Neuronal stem cell (in vitro differentiated cells): ENCODE measurements around the gene ZIC2.
"Not testable (repeated sequence)": the region's sequence is repeated elsewhere in the genome, so short reads cannot be mapped to it uniquely, and the experiment has no call there.

Experiments
- DNase-seq: peaks from one replicate; pipeline ENCODE4 v3.0.0-alpha.2; 2013; ENCODE audit warnings: low spot score
- H2AFZ ChIP-seq: one replicate; pipeline ENCODE4 v1.6.1; 2013; ENCODE audit warnings: mild to moderate bottlenecking, low read length, inconsistent platforms
- H2AK5ac ChIP-seq: 2 replicates; pipeline ENCODE4 v1.6.1; 2013; ENCODE audit warnings: low read depth, mild to moderate bottlenecking, inconsistent platforms, low read length, moderate library complexity, mixed read lengths
- H2BK120ac ChIP-seq: 2 replicates; pipeline ENCODE4 v1.6.1; 2013; ENCODE audit warnings: low read depth, mild to moderate bottlenecking, inconsistent platforms, low read length, moderate library complexity, mixed read lengths
- H2BK12ac ChIP-seq: one replicate; pipeline ENCODE4 v1.6.1; 2013; ENCODE audit warnings: low read length, inconsistent platforms
- H2BK15ac ChIP-seq: 2 replicates; pipeline ENCODE4 v1.6.1; 2013; ENCODE audit warnings: mild to moderate bottlenecking, low read length, inconsistent platforms, mixed read lengths
- H2BK5ac ChIP-seq: one replicate; pipeline ENCODE4 v1.6.1; 2013; ENCODE audit warnings: inconsistent platforms, mild to moderate bottlenecking, low read length, moderate library complexity
- H3K14ac ChIP-seq: one replicate; pipeline ENCODE4 v1.6.1; 2013; ENCODE audit warnings: low read length, inconsistent platforms
- H3K18ac ChIP-seq: 2 replicates; pipeline ENCODE4 v1.6.1; 2013; ENCODE audit warnings: low read length, inconsistent platforms
- H3K23ac ChIP-seq: 2 replicates; pipeline ENCODE4 v1.6.1; 2013; ENCODE audit warnings: low read depth, mild to moderate bottlenecking, mixed read lengths, low read length, inconsistent platforms; ENCODE audit not compliant: poor library complexity
- H3K27ac ChIP-seq: replicated peaks from 3 replicates; pipeline ENCODE4 v1.5.1; 2013; ENCODE audit warnings: low read length, inconsistent platforms
- H3K27me3 ChIP-seq, 3 experiments: 2 replicates each; pipeline ENCODE4 v1.6.1; 2013; ENCODE audit warnings: low read length in 3 of 3, mild to moderate bottlenecking in 2 of 3, inconsistent platforms in 1 of 3, low read depth in 1 of 3, mixed read lengths in 1 of 3, moderate library complexity in 1 of 3; ENCODE audit not compliant: control insufficient read depth in 3 of 3, insufficient read depth in 3 of 3
- H3K36me3 ChIP-seq, 2 donors: replicated peaks in 1 of 2; 2 replicates each; pipeline ENCODE4 v1.6.1; 2013; ENCODE audit warnings: low read length in 2 of 2; ENCODE audit not compliant: control insufficient read depth in 2 of 2, insufficient read depth in 2 of 2
- H3K4ac ChIP-seq: 2 replicates; pipeline ENCODE4 v1.6.1; 2013; ENCODE audit warnings: inconsistent platforms, mild to moderate bottlenecking, low read length, moderate library complexity
- H3K4me1 ChIP-seq, 2 donors: 1 replicate in 1 of 2; 2 replicates in 1 of 2; pipeline ENCODE4 v1.6.1; 2013; ENCODE audit warnings: low read length in 2 of 2, low read depth in 1 of 2; ENCODE audit not compliant: control insufficient read depth in 2 of 2, insufficient read depth in 1 of 2
- H3K4me2 ChIP-seq: one replicate; pipeline ENCODE4 v1.6.1; 2013; ENCODE audit warnings: mild to moderate bottlenecking, low read length, inconsistent platforms; ENCODE audit not compliant: insufficient read depth, poor library complexity, severe bottlenecking
- H3K4me3 ChIP-seq, 2 donors: 2 replicates each; pipeline ENCODE4 v1.5.1; 2013; ENCODE audit warnings: low read length in 2 of 2, mild to moderate bottlenecking in 2 of 2, inconsistent platforms in 1 of 2, moderate library complexity in 1 of 2
- H3K79me1 ChIP-seq: one replicate; pipeline ENCODE4 v1.6.1; 2013; ENCODE audit warnings: low read depth, mild to moderate bottlenecking, inconsistent platforms, low read length, moderate library complexity
- H3K9ac ChIP-seq: one replicate; pipeline ENCODE4 v1.6.1; 2013; ENCODE audit warnings: mild to moderate bottlenecking, low read depth, low read length, inconsistent platforms; ENCODE audit not compliant: poor library complexity
- H3K9me3 ChIP-seq, 2 donors: replicated peaks in 1 of 2; 2 replicates each; pipeline versions ENCODE3 to v1.6.1; 2013; ENCODE audit warnings: low read length in 2 of 2, mild to moderate bottlenecking in 2 of 2, inconsistent platforms in 1 of 2, low read depth in 1 of 2, mixed read lengths in 1 of 2, moderate library complexity in 1 of 2; ENCODE audit not compliant: control insufficient read depth in 2 of 2, insufficient read depth in 1 of 2
- H4K8ac ChIP-seq: one replicate; pipeline ENCODE4 v1.6.1; 2013; ENCODE audit warnings: low read depth, mild to moderate bottlenecking, inconsistent platforms, low read length, moderate library complexity
- H4K91ac ChIP-seq: one replicate; pipeline ENCODE4 v1.6.1; 2013; ENCODE audit warnings: low read length, low read depth, mild to moderate bottlenecking, inconsistent platforms; ENCODE audit not compliant: poor library complexity
- WGBS, 2 donors: extraction: QIAGEN DNeasy Blood & Tissue Kit; methylation state at CpG; one replicate each; pipeline ENCODE4 v1.1.7; 2013; ENCODE audit warnings: missing lambda C conversion rate in 2 of 2, mixed read lengths in 1 of 2; ENCODE audit not compliant: insufficient read length in 2 of 2, insufficient replicate concordance in 1 of 2; ENCODE audit errors: extremely low coverage in 2 of 2; 5-methylcytosine and 5-hydroxymethylcytosine counted together

Gene ZIC2

DNA sequence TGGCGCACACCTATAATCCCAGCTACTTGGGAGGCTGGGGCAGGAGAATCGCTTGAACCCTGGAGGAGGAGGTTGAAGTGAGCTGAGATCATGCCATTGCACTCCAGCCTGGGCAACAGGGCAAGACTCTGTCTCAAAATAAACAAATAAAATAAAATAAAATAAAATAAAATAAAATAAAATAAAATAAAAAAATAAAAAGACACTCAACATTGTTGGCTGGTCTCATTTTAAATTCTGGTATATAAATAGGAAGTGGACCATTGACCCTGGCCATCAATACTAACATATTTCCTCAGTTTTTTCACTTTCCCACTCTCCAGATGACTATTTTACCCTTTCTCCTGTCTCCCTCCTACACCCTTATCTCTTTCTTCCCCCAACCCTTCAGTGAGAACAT lies 36.1 kb upstream of the ZIC2 start:
- H3K27ac ChIP-seq, H2BK12ac ChIP-seq, H3K79me1 ChIP-seq, H3K18ac ChIP-seq, H3K4me2 ChIP-seq, H2BK5ac ChIP-seq, H3K36me3 ChIP-seq, H3K9me3 ChIP-seq, H4K8ac ChIP-seq, H3K27me3 ChIP-seq, H2BK120ac ChIP-seq, H3K4me3 ChIP-seq, H3K14ac ChIP-seq, H3K23ac ChIP-seq, H2AFZ ChIP-seq, H4K91ac ChIP-seq, H3K9ac ChIP-seq, H2BK15ac ChIP-seq, H2AK5ac ChIP-seq, DNase-seq, H3K4ac ChIP-seq: not testable (repeated sequence)
- peaks cover 7 to 14% of the 10 kb centered on the region in 2 donors for H3K4me1 ChIP-seq
- WGBS, 2 donors = no CpG with 5 or more reads among the region's 2 CpGs

DNA sequence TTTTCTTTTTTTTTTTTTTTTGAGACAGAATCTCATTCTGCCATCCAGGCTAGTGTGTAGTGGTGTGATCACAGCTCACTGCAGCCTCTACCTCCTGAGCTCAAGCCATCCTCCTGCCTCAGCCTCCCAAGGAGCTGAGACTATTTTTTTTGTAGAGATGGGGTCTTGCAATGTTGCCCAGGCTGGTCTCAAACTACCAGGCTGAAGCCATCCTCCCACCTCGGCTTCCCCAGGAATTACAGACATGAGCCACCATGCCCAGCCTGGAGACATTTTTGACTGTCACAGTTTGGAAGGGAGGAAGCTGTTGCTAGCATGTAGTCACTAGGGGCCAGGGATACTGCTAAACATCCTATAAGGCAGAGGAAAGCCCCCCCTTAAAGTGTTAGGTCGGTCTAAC lies 33.9 kb upstream of the ZIC2 start:
- no peak overlapping the region for H3K4me2 ChIP-seq
- no peak overlapping the region for H2BK15ac ChIP-seq
- H2BK120ac ChIP-seq = no peak overlapping the region
- H3K79me1 ChIP-seq = no peaks in the 10 kb centered on the region
- no peak overlapping the region for H3K27ac ChIP-seq
- no peak overlapping the region for H4K8ac ChIP-seq
- H3K9ac ChIP-seq = no peak overlapping the region
- H2BK12ac ChIP-seq = no peak overlapping the region
- H3K9me3 ChIP-seq = no peaks in the 10 kb centered on the region
- WGBS, 2 donors = no CpG with 5 or more reads among the region's 2 CpGs
- H3K4me3 ChIP-seq = no peak overlapping the region
- H3K4ac ChIP-seq = no peak overlapping the region
- no peak overlapping the region for H3K14ac ChIP-seq
- no peak overlapping the region for H4K91ac ChIP-seq
- no peak overlapping the region for H2AK5ac ChIP-seq
- no peak overlapping the region for H2BK5ac ChIP-seq
- no peaks in the 10 kb centered on the region for H3K36me3 ChIP-seq
- H3K4me1 ChIP-seq = peaks cover 5 to 19% of the 10 kb centered on the region in 2 donors
- no peak for DNase-seq
- no peak overlapping the region for H3K18ac ChIP-seq
- H3K27me3 ChIP-seq = no peaks in the 10 kb centered on the region
- H2AFZ ChIP-seq = no peak overlapping the region
- H3K23ac ChIP-seq = no peak overlapping the region

DNA sequence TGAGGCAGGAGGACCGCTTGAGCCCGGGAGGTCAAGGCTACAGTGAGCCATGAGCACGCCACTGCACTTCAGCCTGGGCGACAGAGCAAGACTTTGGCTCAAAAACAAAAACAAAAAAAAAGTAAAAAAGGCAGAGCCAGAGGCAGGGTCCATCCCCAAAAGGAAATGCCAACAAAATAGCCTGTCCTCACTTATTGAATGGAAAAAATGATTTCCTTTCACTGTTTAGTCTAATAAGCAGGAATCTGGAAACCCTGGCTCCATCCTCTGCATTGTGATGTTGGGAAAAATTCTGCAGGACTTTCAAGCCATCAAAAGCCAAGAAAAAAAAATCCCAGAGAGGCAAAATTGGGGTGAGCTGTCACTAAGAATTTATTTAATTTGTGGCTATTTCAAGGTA lies 33.2 kb upstream of the ZIC2 start:
- Histone ChIP-seq H3K23ac (no peak overlapping the region), H4K8ac (no peak overlapping the region), H3K9ac (no peak overlapping the region), H3K79me1 (no peaks in the 10 kb centered on the region), H2AK5ac (no peak overlapping the region), H3K27me3 (no peaks in the 10 kb centered on the region), H3K4me1 (peaks cover 5 to 19% of the 10 kb centered on the region in 2 donors), H3K14ac (no peak overlapping the region), H4K91ac (no peak overlapping the region), H2BK12ac (no peak overlapping the region), H3K18ac (no peak overlapping the region), H3K27ac (no peak overlapping the region), H2BK5ac (no peak overlapping the region), H3K4me2 (no peak overlapping the region), H3K9me3 (no peaks in the 10 kb centered on the region), H2AFZ (no peak overlapping the region), H3K4ac (no peak overlapping the region), H3K4me3 (no peak overlapping the region), H2BK15ac (no peak overlapping the region), H2BK120ac (no peak overlapping the region), H3K36me3 (no peaks in the 10 kb centered on the region)
- no peak for DNase-seq
- WGBS, 2 donors = no CpG with 5 or more reads among the region's 4 CpGs

DNA sequence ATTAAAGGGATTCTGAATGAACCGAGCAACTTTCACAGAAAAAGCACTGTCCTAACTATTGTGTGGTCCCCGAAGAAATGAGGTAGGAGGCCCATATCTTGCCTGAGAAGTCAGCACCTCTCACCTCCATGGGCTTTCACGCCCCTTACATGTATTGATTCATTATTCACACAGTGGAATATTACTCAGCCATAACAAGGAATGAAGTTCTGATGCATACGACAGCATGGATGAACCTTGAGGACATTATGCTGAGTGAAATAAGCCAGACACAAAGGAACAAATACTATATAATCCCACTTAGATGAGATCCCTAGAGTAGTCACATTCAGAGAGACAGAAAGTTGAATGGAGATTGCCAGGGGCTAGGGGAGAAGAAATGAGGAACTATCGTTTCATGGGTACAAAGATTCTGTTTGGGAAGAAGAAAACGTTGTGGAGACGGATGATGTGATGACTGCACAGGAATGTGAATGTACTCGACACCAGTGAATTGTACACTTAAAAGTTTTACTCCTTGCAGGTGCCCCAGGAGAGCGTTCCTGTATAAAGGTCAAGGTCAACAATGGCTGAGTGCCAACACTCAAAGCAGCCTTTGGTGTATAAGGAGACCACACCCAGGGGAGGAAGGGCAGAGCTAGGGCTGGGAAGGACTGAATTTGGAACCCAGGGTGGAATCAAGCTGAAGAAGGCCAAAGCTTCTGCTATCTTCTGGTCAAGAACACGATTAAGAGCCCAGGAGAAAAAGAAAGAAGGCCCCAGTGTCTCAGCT lies 32.5 kb upstream of the ZIC2 start:
- no peaks in the 10 kb centered on the region for H3K9me3 ChIP-seq
- H3K4me2 ChIP-seq = no peak overlapping the region
- H3K27ac ChIP-seq = no peak overlapping the region
- no peak overlapping the region for H4K91ac ChIP-seq
- H3K4ac ChIP-seq = no peak overlapping the region
- no peak overlapping the region for H3K18ac ChIP-seq
- no peak overlapping the region for H2BK15ac ChIP-seq
- no peak overlapping the region for H3K9ac ChIP-seq
- DNase-seq = no peak
- no peaks in the 10 kb centered on the region for H3K27me3 ChIP-seq
- H2BK12ac ChIP-seq = no peak overlapping the region
- H2AFZ ChIP-seq = peak overlapping the region; percentile 46
- no peak overlapping the region for H2BK5ac ChIP-seq
- 100% methylated on average over 2 of the region's 10 CpGs; no CpG with 5 or more reads in 1 of the 2 donors for WGBS, 2 donors
- no peak overlapping the region for H3K14ac ChIP-seq
- no peak overlapping the region for H4K8ac ChIP-seq
- no peak overlapping the region for H3K4me3 ChIP-seq
- no peak overlapping the region for H3K23ac ChIP-seq
- H3K4me1 ChIP-seq = peaks cover 5 to 19% of the 10 kb centered on the region in 2 donors
- no peaks in the 10 kb centered on the region for H3K79me1 ChIP-seq
- no peak overlapping the region for H2AK5ac ChIP-seq
- H2BK120ac ChIP-seq = no peak overlapping the region
- no peaks in the 10 kb centered on the region for H3K36me3 ChIP-seq
